ENCODE data around the gene CABCOCO1.
"Not testable (repeated sequence)": the region's sequence is repeated elsewhere in the genome, so short reads cannot be mapped to it uniquely, and the experiment has no call there.

The CABCOCO1 gene

GRCh38 chr10:61729596-61729995 is 66.9 kb downstream of the CABCOCO1 start:
- no peak for TF ChIP-seq HDGF (IDR thresholded peaks at IDR 0.05; ENCODE audit: borderline replicate concordance)
- TF ChIP-seq FOXA1 (IDR thresholded peaks at IDR 0.05) = no peak
- TF ChIP-seq LEF1 (IDR thresholded peaks at IDR 0.05; ENCODE audit: borderline replicate concordance) = no peak
- no peak for TF ChIP-seq ARNT (IDR thresholded peaks at IDR 0.05)
- no peak for TF ChIP-seq TARDBP (IDR thresholded peaks at IDR 0.05)
- no peak for TF ChIP-seq FOXM1 (IDR thresholded peaks at IDR 0.05; ENCODE audit: borderline replicate concordance)
- no peak for TF ChIP-seq FOXK2 (IDR thresholded peaks at IDR 0.05)
- no peak for TF ChIP-seq ZNF384 (IDR thresholded peaks at IDR 0.05)
- no peak for TF ChIP-seq ELF4 (IDR thresholded peaks at IDR 0.05)
- no peak for TF ChIP-seq BHLHE40 (IDR thresholded peaks at IDR 0.05; ENCODE audit: borderline replicate concordance)
- TF ChIP-seq SP1 (IDR thresholded peaks at IDR 0.05) = no peak
- no peak for TF ChIP-seq PKNOX1 (IDR thresholded peaks at IDR 0.05)
- no peak for TF ChIP-seq L3MBTL2 (conservative IDR thresholded peaks at IDR 0.05)
- TF ChIP-seq NFRKB (IDR thresholded peaks at IDR 0.05) = no peak
- no peak for TF ChIP-seq SUZ12 (IDR thresholded peaks at IDR 0.05)
- DNase-seq (ENCODE audit: extremely low spot score) = no peak
- ChIA-PET POLR2A (no interaction called here), CTCF (interaction anchor here (0.7 kb wide), 1 partner anchor 97 kb away, joined by 5 read pairs; no protein-coding TSS in a partner anchor)

DNA sequence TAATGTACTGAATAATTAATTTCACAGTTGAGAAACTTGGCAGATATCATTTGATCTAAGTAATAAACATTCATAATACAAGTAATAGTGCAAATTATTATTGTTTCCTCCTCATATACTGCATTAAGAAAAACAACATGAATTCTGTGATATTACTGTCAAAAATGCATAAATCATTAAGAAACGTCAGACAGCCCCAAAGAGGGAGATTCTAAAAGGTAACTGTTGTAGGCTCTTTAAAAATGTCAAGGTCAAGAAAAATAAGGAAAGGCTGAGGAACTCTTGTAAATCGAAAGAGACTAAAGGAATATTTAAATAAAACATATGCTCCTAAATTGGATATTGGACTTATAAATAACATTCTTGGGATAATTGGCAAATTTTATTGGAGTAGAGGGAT is 67.9 kb downstream of the CABCOCO1 start:
- CTCF ChIA-PET = no interaction called here
- DNase-seq (ENCODE audit: extremely low spot score) = no peak
- POLR2A ChIA-PET = no interaction called here
- TF ChIP-seq BHLHE40 (IDR thresholded peaks at IDR 0.05; ENCODE audit: borderline replicate concordance) = no peak
- no peak for TF ChIP-seq ZNF384 (IDR thresholded peaks at IDR 0.05)
- TF ChIP-seq FOXK2 (IDR thresholded peaks at IDR 0.05) = no peak
- no peak for TF ChIP-seq NFRKB (IDR thresholded peaks at IDR 0.05)
- TF ChIP-seq PKNOX1 (IDR thresholded peaks at IDR 0.05) = peak; percentile 56
- no peak for TF ChIP-seq L3MBTL2 (conservative IDR thresholded peaks at IDR 0.05)
- no peak for TF ChIP-seq ELF4 (IDR thresholded peaks at IDR 0.05)

GRCh38 chr10:61731638-61732037 is 68.9 kb downstream of the CABCOCO1 start:
- ChIA-PET CTCF (interaction anchor here (0.7 kb wide), 1 partner anchor 780 kb away, joined by 4 read pairs; no protein-coding TSS in a partner anchor), POLR2A (no interaction called here)
- no peak for TF ChIP-seq LEF1 (IDR thresholded peaks at IDR 0.05; ENCODE audit: borderline replicate concordance)
- no peak for TF ChIP-seq HDGF (IDR thresholded peaks at IDR 0.05; ENCODE audit: borderline replicate concordance)
- TF ChIP-seq TARDBP (IDR thresholded peaks at IDR 0.05) = no peak
- TF ChIP-seq CTBP1 (IDR thresholded peaks at IDR 0.05; ENCODE audit: borderline replicate concordance) = no peak
- TF ChIP-seq FOXA1 (IDR thresholded peaks at IDR 0.05) = no peak
- no peak for TF ChIP-seq ELF4 (IDR thresholded peaks at IDR 0.05)
- no peak for TF ChIP-seq ARNT (IDR thresholded peaks at IDR 0.05)
- DNase-seq (ENCODE audit: extremely low spot score) = no peak

DNA sequence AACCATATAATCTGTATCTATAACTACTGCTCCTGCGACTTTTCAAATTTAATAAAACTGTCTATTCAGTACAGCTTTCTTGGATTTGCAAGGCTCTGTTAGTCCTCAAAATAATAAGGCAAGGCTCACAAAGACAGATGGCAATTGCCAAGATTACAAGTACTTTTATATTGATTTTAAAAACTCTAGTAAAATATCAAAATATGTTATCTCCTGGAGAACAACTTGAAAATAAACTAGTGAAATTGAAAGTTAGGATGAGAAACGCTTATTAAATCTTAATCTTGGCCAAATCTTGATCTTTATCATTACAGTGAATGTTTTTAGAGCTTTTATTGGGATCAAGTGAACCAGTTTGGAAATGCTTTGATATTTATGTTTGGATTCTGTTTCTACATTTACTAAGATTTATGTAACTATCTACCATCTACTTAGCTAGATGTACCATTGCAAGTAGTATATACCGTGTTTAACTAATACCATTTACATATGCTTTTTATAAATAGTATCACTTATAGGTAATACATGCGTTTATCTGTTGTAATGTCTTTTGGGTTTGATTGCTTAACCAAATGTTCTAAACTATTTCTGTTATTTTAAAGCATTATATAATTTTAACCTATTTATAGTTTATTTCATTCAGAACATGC is 70.0 kb downstream of the CABCOCO1 start:
- CTCF ChIA-PET = interaction anchor here (0.5 to 1.4 kb wide), 5 partner anchors 9 to 218 kb away, joined by 3 to 4 read pairs (median 3); no protein-coding TSS in a partner anchor

GRCh38 chr10:61733358-61733940 is 70.7 kb downstream of the CABCOCO1 start:
- peak; percentile 45 for DNase-seq (ENCODE audit: extremely low spot score)
- ChIA-PET POLR2A (no interaction called here), CTCF (interaction anchor here (0.5 to 1.4 kb wide), 5 partner anchors 9 to 217 kb away, joined by 3 to 4 read pairs (median 3); no protein-coding TSS in a partner anchor)
- TF ChIP-seq PKNOX1 (IDR thresholded peaks at IDR 0.05) = no peak
- TF ChIP-seq SUZ12 (IDR thresholded peaks at IDR 0.05) = no peak
- TF ChIP-seq FOXA1 (IDR thresholded peaks at IDR 0.05) = no peak
- no peak for TF ChIP-seq ZNF384 (IDR thresholded peaks at IDR 0.05)
- TF ChIP-seq L3MBTL2 (conservative IDR thresholded peaks at IDR 0.05) = no peak

More for the DNA sequence above, 70.0 kb downstream of the CABCOCO1 start:
- no peak for DNase-seq (ENCODE audit: extremely low spot score)
- no peak for TF ChIP-seq TARDBP (IDR thresholded peaks at IDR 0.05)
- TF ChIP-seq LEF1 (IDR thresholded peaks at IDR 0.05; ENCODE audit: borderline replicate concordance) = no peak
- TF ChIP-seq BHLHE40 (IDR thresholded peaks at IDR 0.05; ENCODE audit: borderline replicate concordance) = no peak
- no peak for TF ChIP-seq FOXK2 (IDR thresholded peaks at IDR 0.05)
- TF ChIP-seq ARNT (IDR thresholded peaks at IDR 0.05) = no peak
- no peak for TF ChIP-seq FOXM1 (IDR thresholded peaks at IDR 0.05; ENCODE audit: borderline replicate concordance)
- no peak for TF ChIP-seq L3MBTL2 (conservative IDR thresholded peaks at IDR 0.05)
- POLR2A ChIA-PET = no interaction called here

GRCh38 chr10:61735882-61736281 is 73.2 kb downstream of the CABCOCO1 start:
- CTCF ChIA-PET = interaction anchor here (0.6 to 1.4 kb wide), 2 partner anchors 15 to 964 kb away, joined by 3 to 5 read pairs; no protein-coding TSS in a partner anchor
- no peak for TF ChIP-seq ARNT (IDR thresholded peaks at IDR 0.05)
- TF ChIP-seq BHLHE40 (IDR thresholded peaks at IDR 0.05; ENCODE audit: borderline replicate concordance) = no peak
- no peak for TF ChIP-seq FOXA1 (IDR thresholded peaks at IDR 0.05)
- no peak for TF ChIP-seq PKNOX1 (IDR thresholded peaks at IDR 0.05)
- no peak for TF ChIP-seq SP1 (IDR thresholded peaks at IDR 0.05)
- no peak for TF ChIP-seq CTBP1 (IDR thresholded peaks at IDR 0.05; ENCODE audit: borderline replicate concordance)
- TF ChIP-seq LEF1 (IDR thresholded peaks at IDR 0.05; ENCODE audit: borderline replicate concordance) = no peak
- TF ChIP-seq FOXM1 (IDR thresholded peaks at IDR 0.05; ENCODE audit: borderline replicate concordance) = no peak
- no peak for TF ChIP-seq HDGF (IDR thresholded peaks at IDR 0.05; ENCODE audit: borderline replicate concordance)
- TF ChIP-seq NFRKB (IDR thresholded peaks at IDR 0.05) = no peak
- TF ChIP-seq FOXK2 (IDR thresholded peaks at IDR 0.05) = no peak
- no peak for TF ChIP-seq L3MBTL2 (conservative IDR thresholded peaks at IDR 0.05)
- TF ChIP-seq TARDBP (IDR thresholded peaks at IDR 0.05) = no peak
- TF ChIP-seq SUZ12 (IDR thresholded peaks at IDR 0.05) = no peak
- POLR2A ChIA-PET = no interaction called here
- no peak for DNase-seq (ENCODE audit: extremely low spot score)

DNA sequence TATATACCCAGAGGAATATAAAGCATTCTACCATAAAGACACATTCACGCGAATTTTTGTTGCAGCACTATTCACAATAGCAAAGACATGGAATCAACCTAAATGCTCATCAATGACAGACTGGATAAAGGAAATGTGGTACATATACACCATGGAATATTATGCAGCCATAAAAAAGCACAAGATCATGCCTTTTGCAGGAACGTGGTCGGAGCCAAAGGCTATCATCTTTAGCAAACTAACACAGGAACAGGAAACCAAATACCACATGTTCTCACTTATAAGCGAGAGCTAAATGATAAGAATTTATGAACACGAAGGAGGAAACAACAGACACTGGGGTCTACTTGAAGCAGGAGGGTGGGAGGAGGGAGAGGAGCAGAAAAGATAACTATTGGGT is 74.7 kb downstream of the CABCOCO1 start:
- POLR2A ChIA-PET; CTCF ChIA-PET; DNase-seq (ENCODE audit: extremely low spot score): not testable (repeated sequence)
